ENCODE results near the gene HFM1.

HFM1 gene

DNA sequence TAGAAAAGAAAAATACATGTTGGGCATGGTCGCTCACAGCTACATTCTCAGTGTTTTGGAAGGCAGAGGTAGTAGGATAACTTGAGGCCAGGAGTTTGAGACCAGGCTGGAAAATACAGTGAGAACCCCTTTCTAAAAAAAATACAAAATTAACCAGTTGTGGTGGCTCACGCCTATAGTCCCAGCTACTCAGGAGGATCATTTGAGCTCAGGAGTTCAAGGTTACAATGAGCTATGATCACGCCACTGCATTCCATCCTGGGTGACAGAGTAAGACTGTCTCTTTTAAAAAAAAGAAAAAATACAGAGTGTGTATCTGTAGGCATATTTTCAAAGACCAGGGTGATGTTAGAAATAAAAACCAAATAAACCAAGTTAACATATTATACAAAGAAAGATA lies 57.8 kb downstream of the HFM1 start:
- no peak overlapping the region for H3K27ac ChIP-seq
- TF ChIP-seq, protein P1, sequence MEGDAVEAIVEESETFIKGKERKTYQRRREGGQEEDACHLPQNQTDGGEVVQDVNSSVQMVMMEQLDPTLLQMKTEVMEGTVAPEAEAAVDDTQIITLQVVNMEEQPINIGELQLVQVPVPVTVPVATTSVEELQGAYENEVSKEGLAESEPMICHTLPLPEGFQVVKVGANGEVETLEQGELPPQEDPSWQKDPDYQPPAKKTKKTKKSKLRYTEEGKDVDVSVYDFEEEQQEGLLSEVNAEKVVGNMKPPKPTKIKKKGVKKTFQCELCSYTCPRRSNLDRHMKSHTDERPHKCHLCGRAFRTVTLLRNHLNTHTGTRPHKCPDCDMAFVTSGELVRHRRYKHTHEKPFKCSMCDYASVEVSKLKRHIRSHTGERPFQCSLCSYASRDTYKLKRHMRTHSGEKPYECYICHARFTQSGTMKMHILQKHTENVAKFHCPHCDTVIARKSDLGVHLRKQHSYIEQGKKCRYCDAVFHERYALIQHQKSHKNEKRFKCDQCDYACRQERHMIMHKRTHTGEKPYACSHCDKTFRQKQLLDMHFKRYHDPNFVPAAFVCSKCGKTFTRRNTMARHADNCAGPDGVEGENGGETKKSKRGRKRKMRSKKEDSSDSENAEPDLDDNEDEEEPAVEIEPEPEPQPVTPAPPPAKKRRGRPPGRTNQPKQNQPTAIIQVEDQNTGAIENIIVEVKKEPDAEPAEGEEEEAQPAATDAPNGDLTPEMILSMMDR (conservative IDR thresholded peaks at IDR 0.05): no peak

DNA sequence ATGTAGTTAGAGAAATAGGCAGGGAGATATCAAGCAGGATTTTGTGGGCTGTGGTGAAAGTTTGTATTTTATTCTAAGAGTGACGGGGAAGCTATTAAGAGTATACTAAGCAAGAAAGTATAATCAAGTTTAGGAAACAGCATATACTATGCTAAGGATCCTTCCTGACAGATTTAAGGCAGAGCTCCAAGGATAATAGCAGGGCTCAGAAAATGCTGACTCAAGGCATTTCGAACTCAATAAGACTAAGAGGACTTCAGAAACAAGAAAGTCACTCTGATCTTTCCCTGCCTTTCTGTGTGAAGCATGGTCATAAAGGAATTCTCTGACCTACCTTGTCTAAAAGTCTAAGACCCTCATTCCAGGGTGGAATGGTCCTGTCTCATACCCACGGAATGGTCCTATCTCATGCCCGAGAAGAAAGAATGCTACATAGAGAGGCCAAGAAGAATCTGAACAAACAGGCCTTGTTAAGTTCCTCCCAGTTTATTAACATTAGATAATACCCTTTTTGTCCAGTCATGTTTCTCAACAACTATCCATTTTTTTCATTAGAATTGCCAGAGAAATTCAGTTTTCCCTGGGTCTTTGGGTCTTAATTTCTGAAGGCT lies 59.1 kb downstream of the HFM1 start:
- TF ChIP-seq, protein P1 (conservative IDR thresholded peaks at IDR 0.05): no peak
- H3K27ac ChIP-seq: no peak overlapping the region

DNA sequence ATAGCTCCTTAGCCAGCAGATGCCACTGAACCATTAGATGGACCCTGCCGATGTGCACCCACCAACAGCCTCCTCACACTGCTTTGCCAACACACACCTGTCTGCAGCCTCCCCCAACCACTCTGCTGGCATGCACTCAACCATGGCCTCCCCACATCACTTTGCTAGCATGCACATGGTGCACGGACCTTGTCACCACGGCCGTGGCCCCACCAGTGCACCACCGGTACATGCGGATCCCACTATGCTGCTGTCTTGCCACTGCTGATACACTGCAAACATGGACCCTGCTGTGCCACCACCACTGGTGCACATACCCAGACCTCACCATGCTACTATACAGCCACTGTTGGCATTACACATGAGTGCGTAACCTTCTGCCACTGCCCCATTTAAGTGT lies 66.1 kb downstream of the HFM1 start:
- TF ChIP-seq, protein P1 (conservative IDR thresholded peaks at IDR 0.05): no peak
- H3K27ac ChIP-seq: no peak overlapping the region

DNA sequence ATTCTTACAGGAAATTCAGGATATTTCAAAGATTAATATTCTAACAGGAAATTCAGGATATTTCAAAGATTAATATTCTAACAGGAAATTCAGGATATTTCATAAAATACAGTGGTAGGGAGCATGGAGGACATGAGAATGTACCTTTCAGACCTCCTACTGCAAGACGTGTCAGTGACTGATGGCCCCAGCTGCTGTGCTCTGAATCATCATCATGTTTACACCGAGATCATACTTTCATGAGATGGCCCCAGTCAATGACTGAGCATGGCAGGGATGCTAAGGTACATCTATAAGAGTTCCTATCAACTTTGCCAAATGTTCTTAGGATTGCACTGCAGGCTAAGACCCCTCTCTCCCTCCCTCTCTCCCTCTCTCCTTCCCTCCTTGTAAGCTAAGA lies 69.0 kb downstream of the HFM1 start:
- H3K27ac ChIP-seq: no peak overlapping the region
- TF ChIP-seq, protein P1 (conservative IDR thresholded peaks at IDR 0.05): no peak

DNA sequence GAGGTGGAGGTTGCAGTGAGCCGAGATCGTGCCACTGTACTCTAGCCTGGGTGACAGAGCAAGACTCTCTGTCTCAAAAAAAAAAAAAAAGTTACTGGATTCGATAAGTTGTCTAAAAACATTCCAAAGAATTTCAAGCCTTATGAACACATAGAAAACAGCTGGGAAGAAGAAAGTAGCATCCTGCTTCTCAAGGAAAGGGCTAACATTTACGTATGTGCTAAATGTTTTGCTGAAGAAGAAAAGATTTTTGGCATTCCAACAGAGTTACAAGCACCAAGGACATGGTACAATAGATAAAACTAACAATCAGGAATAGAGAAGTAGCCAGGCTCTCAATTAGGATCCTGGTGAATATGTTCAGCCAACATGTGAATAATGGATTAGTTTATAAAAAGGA lies 69.8 kb downstream of the HFM1 start:
- H3K27ac ChIP-seq: no peak overlapping the region
- TF ChIP-seq, protein P1 (conservative IDR thresholded peaks at IDR 0.05): no peak

DNA sequence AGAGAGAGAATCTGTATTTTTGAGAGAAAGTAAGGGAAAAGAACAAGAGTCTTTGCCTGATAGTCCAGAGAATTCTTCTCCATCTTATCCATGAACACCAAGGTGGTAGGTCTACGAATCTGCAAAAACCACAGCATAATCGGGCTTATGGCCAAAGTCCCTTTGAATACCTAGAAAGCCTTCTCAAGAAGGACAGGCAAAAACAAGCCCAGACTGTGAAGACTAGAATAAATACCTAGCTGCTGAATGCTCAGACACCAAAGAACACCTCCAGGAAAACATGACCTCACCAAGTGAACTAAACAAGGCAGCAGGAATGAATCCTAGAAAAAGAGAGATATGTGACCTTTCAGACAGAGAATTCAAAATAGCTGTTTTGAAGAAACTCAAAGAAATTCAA lies 79.2 kb downstream of the HFM1 start:
- H3K27ac ChIP-seq: no peak overlapping the region
- TF ChIP-seq, protein P1 (conservative IDR thresholded peaks at IDR 0.05): no peak

DNA sequence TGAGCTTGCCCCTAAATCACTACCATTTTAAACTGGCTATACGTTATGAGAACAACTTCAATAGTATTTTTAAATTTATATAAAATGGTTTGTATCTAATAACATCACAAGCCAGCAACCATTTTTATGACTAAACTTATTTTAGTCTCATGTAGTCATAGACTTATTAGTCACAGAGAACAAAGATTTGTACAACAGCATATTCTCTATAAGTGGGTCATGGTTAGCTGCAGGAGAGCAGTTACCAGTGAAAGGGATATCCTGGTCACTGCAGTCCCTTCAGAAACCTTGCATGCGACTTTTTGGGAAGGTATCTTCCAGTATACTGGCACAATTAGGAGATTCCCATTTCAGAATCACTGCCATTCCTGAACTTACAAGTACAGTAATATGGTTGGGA lies 90.0 kb downstream of the HFM1 start:
- TF ChIP-seq, protein P1 (conservative IDR thresholded peaks at IDR 0.05): no peak
- H3K27ac ChIP-seq: no peak overlapping the region

Data from VCaP (cell line).